ENCODE measurements around the gene CHMP3.

GRCh38 chr2:86592547-86593230 is 29.4 kb upstream of the CHMP3 start:
- TF ChIP-seq CTCF (IDR thresholded peaks at IDR 0.05; ENCODE audit: low read length): no peak
- TF ChIP-seq EZH2 (optimal IDR thresholded peaks at IDR 0.05; ENCODE audit: low read depth, low read length): no peak
- TF ChIP-seq EZH2phosphoT487 (IDR thresholded peaks at IDR 0.05; ENCODE audit: low read length): no peak

Data from MM.1S (cell line).